ENCODE results near the gene NTM.

Gene NTM

DNA sequence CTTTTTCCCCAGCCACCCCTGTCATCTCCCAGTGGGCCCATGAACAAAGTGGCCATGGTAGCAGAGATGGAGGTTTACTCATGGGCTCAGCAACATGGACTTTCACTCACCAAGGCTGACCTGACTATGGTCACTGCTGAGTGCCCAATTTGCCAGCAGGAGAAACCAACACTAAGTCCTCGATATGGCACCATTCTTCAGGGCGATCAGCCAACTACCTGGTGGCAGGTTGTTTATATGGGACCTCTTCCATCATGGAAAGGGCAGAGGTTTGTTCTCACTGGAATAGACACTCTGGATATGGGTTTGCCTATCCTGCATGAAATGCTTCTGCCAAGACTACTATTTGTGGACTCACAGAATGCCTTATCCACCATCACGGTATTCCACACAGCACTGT is 1009.1 kb downstream of the NTM start:
- Histone ChIP-seq H3K9ac (ENCODE audit: low read depth, low read length) (no peak overlapping the region), H3K4me1 (ENCODE audit: control insufficient read depth, insufficient read depth, low read length) (no peaks in the 10 kb centered on the region), H3K4me3 (ENCODE audit: low read depth, low read length) (no peak overlapping the region), H3K36me3 (ENCODE audit: control insufficient read depth, insufficient read depth, low read length) (no peaks in the 10 kb centered on the region), H3K9me3 (ENCODE audit: control insufficient read depth, insufficient read depth, low read length) (no peaks in the 10 kb centered on the region), H3K27me3 (ENCODE audit: control insufficient read depth, insufficient read depth, low read length) (no peaks in the 10 kb centered on the region)
